Prostate gland (tissue), 2 donors: ENCODE results near the gene RCC2.

Experiments
- CTCF ChIP-seq, 4 experiments: fragments of 200-600 bp in 2 of 4; fragments of 450-650 bp in 2 of 4; sonication (generic) in 2 of 4; IDR thresholded peaks; 1 replicate in 3 of 4; 2 replicates in 1 of 4; pipeline ENCODE4 v1.5.1; 2016 to 2019; ENCODE audit warnings: antibody characterized with exemption in 4 of 4, mild to moderate bottlenecking in 2 of 4, moderate library complexity in 2 of 4
- POLR2A ChIP-seq: fragments of 450-650 bp; IDR thresholded peaks from one replicate; pipeline ENCODE4 v1.6.1; 2016; ENCODE audit warnings: antibody characterized with exemption, mild to moderate bottlenecking
- POLR2AphosphoS5 ChIP-seq: sonication (generic); formaldehyde crosslinking; IDR thresholded peaks from one replicate; pipeline ENCODE4 v1.6.1; 2017; ENCODE audit warnings: antibody characterized with exemption

GRCh38 chr1:17403081-17403480, 36.4 kb downstream of the RCC2 start:
- TF ChIP-seq CTCF (IDR thresholded peaks at IDR 0.05), result no peak
- no peak for TF ChIP-seq POLR2A
- TF ChIP-seq POLR2AphosphoS5, result no peak
